ENCODE results near the gene UTS2R.

The UTS2R gene

DNA sequence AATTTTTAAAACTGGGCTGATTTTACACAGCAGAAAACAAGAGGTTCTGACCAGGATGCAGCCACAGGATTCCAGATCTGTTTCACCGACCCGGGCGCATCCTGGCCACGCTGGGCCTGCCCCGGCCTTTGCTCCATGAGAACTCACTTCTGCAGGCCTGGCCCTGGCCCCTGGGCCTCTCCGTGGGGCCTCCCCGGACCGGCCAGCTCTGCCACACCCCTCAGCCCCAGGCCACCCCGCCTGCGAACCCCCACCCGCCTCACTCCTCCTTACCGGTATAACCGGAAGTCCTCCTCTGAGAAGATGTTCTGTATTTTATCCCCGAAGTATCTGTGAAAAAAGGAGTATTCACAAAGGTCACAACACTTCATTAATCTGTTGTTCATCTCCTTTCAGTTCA lies 33.5 kb downstream of the UTS2R start:
- Histone ChIP-seq H3K9me3 (ENCODE audit: control extremely low read depth in 1 of 5, control insufficient read depth in 4 of 5, insufficient read depth in 2 of 5, low read depth in 1 of 5, low read length in 4 of 5) (no peaks in the 10 kb centered on the region), H3K4me1 (ENCODE audit: control extremely low read depth in 1 of 4, control insufficient read depth in 4 of 4, insufficient read depth in 4 of 4, low read length in 3 of 4) (peaks cover 0 to 26% (median 23%) of the 10 kb centered on the region in 4 experiments), H3K36me3 (ENCODE audit: control insufficient read depth in 4 of 4, insufficient read depth in 4 of 4, low read length in 3 of 4) (peaks cover 4 to 28% (median 19%) of the 10 kb centered on the region in 4 experiments), H3K27me3 (replicated peaks in 2 of 5; ENCODE audit: control insufficient read depth in 4 of 5, insufficient read depth in 5 of 5, low read length in 4 of 5) (no peaks in the 10 kb centered on the region), H3K4me3 (ENCODE audit: control insufficient read depth in 1 of 7, extremely low read depth in 1 of 7, insufficient read depth in 4 of 7, low read depth in 2 of 7, low read length in 6 of 7) (no peak overlapping the region), H3K27ac (ENCODE audit: insufficient read depth in 1 of 2, low read depth in 1 of 2, low read length in 2 of 2, poor library complexity in 1 of 2, severe bottlenecking in 2 of 2) (no peak overlapping the region)
- ChIA-PET CTCF (no interaction called here), POLR2A (no interaction called here)
- 93% methylated on average over 11 of the region's 14 CpGs for WGBS (ENCODE audit: insufficient coverage)
- DNase-seq = no peak

DNA sequence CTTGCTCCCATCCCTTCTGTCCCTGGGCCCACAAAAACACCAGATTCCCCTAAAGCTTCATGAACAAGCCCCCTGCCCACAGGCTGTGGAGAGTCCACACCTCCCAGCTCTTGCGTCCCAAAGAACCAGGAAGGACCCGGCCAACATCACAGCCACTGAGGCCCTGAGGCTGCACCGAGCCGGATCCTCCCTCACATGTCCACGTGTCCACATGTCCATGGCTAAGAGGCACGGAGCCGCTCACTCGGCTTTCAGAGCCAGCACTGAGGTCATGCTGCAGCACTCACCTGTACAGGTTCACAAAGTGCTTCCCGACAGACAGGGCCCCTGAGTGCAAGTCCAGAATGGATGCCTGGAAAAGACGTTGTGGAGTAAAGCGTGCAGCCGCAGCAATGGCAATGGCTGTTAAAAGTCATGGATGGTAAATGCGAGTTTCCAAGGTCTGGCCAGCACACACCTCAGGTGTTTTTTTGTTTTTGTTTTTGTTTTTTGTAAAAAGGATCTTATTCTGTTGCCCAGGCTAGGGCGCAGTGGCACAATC lies 34.6 kb downstream of the UTS2R start:
- 95% methylated on average over 12 of the region's 14 CpGs for WGBS (ENCODE audit: insufficient coverage)
- DNase-seq = no peak
- H3K4me1 ChIP-seq (ENCODE audit: control extremely low read depth in 1 of 4, control insufficient read depth in 4 of 4, insufficient read depth in 4 of 4, low read length in 3 of 4) = peaks cover 0 to 16% (median 14%) of the 10 kb centered on the region in 4 experiments
- no peak overlapping the region for H3K27ac ChIP-seq (ENCODE audit: insufficient read depth in 1 of 2, low read depth in 1 of 2, low read length in 2 of 2, poor library complexity in 1 of 2, severe bottlenecking in 2 of 2)
- no peak overlapping the region for H3K4me3 ChIP-seq (ENCODE audit: control insufficient read depth in 1 of 7, extremely low read depth in 1 of 7, insufficient read depth in 4 of 7, low read depth in 2 of 7, low read length in 6 of 7)
- no peaks in the 10 kb centered on the region for H3K9me3 ChIP-seq (ENCODE audit: control extremely low read depth in 1 of 5, control insufficient read depth in 4 of 5, insufficient read depth in 2 of 5, low read depth in 1 of 5, low read length in 4 of 5)
- ChIA-PET POLR2A (no interaction called here), CTCF (no interaction called here)
- H3K27me3 ChIP-seq (replicated peaks in 2 of 5; ENCODE audit: control insufficient read depth in 4 of 5, insufficient read depth in 5 of 5, low read length in 4 of 5) = no peaks in the 10 kb centered on the region
- peaks cover 4 to 28% (median 19%) of the 10 kb centered on the region in 4 experiments for H3K36me3 ChIP-seq (ENCODE audit: control insufficient read depth in 4 of 4, insufficient read depth in 4 of 4, low read length in 3 of 4)

DNA sequence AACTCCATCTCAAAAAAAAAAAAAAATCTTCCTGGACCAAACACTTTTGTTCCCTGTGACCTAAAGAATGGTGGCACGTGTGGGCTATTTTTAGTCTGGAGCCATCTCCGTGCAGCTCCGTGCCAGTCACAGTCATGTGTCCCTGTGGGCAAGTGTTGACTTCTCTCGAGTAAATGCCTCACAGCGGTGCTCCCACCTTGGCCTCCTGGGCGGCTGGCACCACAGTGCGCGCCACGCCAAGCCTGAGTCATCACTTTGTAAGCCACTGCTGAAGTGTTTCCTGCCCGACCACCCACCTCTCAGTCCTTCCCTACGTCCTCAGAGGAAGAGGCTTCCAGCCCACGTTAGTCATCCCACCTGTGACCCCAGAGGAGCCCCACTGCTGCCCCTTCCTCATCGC lies 35.7 kb downstream of the UTS2R start:
- DNase-seq = peak; percentile 43 to 80 (median 72)
- Histone ChIP-seq H3K27ac (ENCODE audit: insufficient read depth in 1 of 2, low read depth in 1 of 2, low read length in 2 of 2, poor library complexity in 1 of 2, severe bottlenecking in 2 of 2) (peak overlapping the region in 1 of 2 experiments; percentile 25), H3K36me3 (ENCODE audit: control insufficient read depth in 4 of 4, insufficient read depth in 4 of 4, low read length in 3 of 4) (peaks cover 7 to 28% (median 17%) of the 10 kb centered on the region in 4 experiments), H3K4me1 (ENCODE audit: control extremely low read depth in 1 of 4, control insufficient read depth in 4 of 4, insufficient read depth in 4 of 4, low read length in 3 of 4) (peaks cover 0 to 9% (median 7%) of the 10 kb centered on the region in 4 experiments), H3K27me3 (replicated peaks in 2 of 5; ENCODE audit: control insufficient read depth in 4 of 5, insufficient read depth in 5 of 5, low read length in 4 of 5) (no peaks in the 10 kb centered on the region), H3K4me3 (ENCODE audit: control insufficient read depth in 1 of 7, extremely low read depth in 1 of 7, insufficient read depth in 4 of 7, low read depth in 2 of 7, low read length in 6 of 7) (no peak overlapping the region), H3K9me3 (ENCODE audit: control extremely low read depth in 1 of 5, control insufficient read depth in 4 of 5, insufficient read depth in 2 of 5, low read depth in 1 of 5, low read length in 4 of 5) (no peaks in the 10 kb centered on the region)
- ChIA-PET POLR2A (no interaction called here), CTCF (interaction anchor here (0.6 to 1.2 kb wide), 3 partner anchors 8 to 89 kb away, joined by 3 to 4 read pairs (median 3); no protein-coding TSS in a partner anchor)
- 44% methylated on average over 10 of the region's 13 CpGs for WGBS (ENCODE audit: insufficient coverage)

DNA sequence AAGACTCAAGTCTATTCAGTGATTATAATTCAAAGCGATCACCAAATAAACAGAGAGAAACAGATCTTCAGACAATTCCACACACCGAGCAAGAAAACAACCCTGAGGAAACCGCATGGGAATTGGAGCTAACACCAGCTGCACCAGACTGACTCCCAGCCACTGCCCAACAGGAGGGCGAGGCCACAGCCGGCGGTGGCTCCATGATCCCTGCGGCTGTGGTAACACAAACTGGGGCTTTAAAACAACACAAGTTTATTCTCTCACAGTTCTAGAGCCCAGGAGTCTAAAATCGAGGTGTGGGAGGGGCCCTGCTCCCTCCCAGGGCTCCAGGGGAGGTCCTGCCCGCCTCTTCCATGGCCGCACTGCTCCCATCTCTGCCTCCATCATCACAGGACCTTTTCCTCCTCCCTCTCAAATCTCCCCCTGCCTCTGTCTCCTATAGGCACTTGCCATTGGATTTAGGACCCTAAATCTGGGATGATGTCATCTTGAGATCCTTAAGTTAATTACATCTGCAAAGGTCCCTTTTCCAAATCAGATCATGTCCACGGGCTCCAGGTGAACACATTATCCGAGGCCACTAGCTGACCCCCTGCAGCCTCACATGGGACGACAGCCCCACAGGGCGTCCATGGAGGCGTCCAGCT lies 36.8 kb downstream of the UTS2R start:
- Histone ChIP-seq H3K9me3 (ENCODE audit: control extremely low read depth in 1 of 5, control insufficient read depth in 4 of 5, insufficient read depth in 2 of 5, low read depth in 1 of 5, low read length in 4 of 5) (no peaks in the 10 kb centered on the region), H3K4me3 (ENCODE audit: control insufficient read depth in 1 of 7, extremely low read depth in 1 of 7, insufficient read depth in 4 of 7, low read depth in 2 of 7, low read length in 6 of 7) (no peak overlapping the region), H3K27ac (ENCODE audit: insufficient read depth in 1 of 2, low read depth in 1 of 2, low read length in 2 of 2, poor library complexity in 1 of 2, severe bottlenecking in 2 of 2) (no peak overlapping the region), H3K4me1 (ENCODE audit: control extremely low read depth in 1 of 4, control insufficient read depth in 4 of 4, insufficient read depth in 4 of 4, low read length in 3 of 4) (peaks cover 0 to 9% (median 7%) of the 10 kb centered on the region in 4 experiments), H3K36me3 (ENCODE audit: control insufficient read depth in 4 of 4, insufficient read depth in 4 of 4, low read length in 3 of 4) (peaks cover 7 to 28% (median 16%) of the 10 kb centered on the region in 4 experiments), H3K27me3 (replicated peaks in 2 of 5; ENCODE audit: control insufficient read depth in 4 of 5, insufficient read depth in 5 of 5, low read length in 4 of 5) (no peaks in the 10 kb centered on the region)
- no peak for DNase-seq
- ChIA-PET POLR2A (no interaction called here), CTCF (interaction anchor here (1.1 to 1.2 kb wide), 2 partner anchors 9 to 124 kb away, joined by 3 to 4 read pairs; no protein-coding TSS in a partner anchor)
- WGBS (ENCODE audit: insufficient coverage) = 98% methylated on average over 11 of the region's 15 CpGs

DNA sequence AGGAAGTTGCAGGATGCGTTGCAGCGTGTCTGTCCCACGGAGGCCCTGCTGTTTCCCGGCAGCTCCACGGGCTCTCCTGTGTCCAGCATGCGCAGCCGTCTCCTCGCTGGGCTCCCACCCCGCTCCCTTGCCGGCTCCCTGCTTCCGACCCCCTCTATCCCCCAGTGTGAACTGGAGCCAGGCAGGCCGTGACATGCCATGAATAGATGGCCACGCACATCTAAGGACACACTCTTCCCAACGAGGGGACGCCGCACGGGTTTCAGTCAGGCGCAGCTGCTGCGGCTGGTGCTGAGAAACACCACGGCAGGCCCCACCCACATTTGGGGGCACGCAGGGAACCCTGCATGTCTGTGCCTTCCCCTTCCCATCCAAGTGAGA lies 37.4 kb downstream of the UTS2R start:
- no peak overlapping the region for H3K4me3 ChIP-seq (ENCODE audit: control insufficient read depth in 1 of 7, extremely low read depth in 1 of 7, insufficient read depth in 4 of 7, low read depth in 2 of 7, low read length in 6 of 7)
- no peak overlapping the region for H3K27ac ChIP-seq (ENCODE audit: insufficient read depth in 1 of 2, low read depth in 1 of 2, low read length in 2 of 2, poor library complexity in 1 of 2, severe bottlenecking in 2 of 2)
- H3K9me3 ChIP-seq (ENCODE audit: control extremely low read depth in 1 of 5, control insufficient read depth in 4 of 5, insufficient read depth in 2 of 5, low read depth in 1 of 5, low read length in 4 of 5) = no peaks in the 10 kb centered on the region
- WGBS (ENCODE audit: insufficient coverage) = 97% methylated on average over 21 of the region's 21 CpGs
- CTCF ChIA-PET = interaction anchor here (1.1 to 2.0 kb wide), 4 partner anchors 11 to 123 kb away, joined by 3 to 7 read pairs (median 4); no protein-coding TSS in a partner anchor
- DNase-seq = no peak
- POLR2A ChIA-PET = no interaction called here
- H3K4me1 ChIP-seq (ENCODE audit: control extremely low read depth in 1 of 4, control insufficient read depth in 4 of 4, insufficient read depth in 4 of 4, low read length in 3 of 4) = peaks cover 0 to 9% (median 7%) of the 10 kb centered on the region in 4 experiments
- H3K36me3 ChIP-seq (ENCODE audit: control insufficient read depth in 4 of 4, insufficient read depth in 4 of 4, low read length in 3 of 4) = peaks cover 7 to 23% (median 14%) of the 10 kb centered on the region in 4 experiments
- no peaks in the 10 kb centered on the region for H3K27me3 ChIP-seq (replicated peaks in 2 of 5; ENCODE audit: control insufficient read depth in 4 of 5, insufficient read depth in 5 of 5, low read length in 4 of 5)

GRCh38 chr17:82410014-82410716 lies 38.6 kb downstream of the UTS2R start:
- Histone ChIP-seq H3K27ac (ENCODE audit: insufficient read depth in 1 of 2, low read depth in 1 of 2, low read length in 2 of 2, poor library complexity in 1 of 2, severe bottlenecking in 2 of 2) (no peak overlapping the region), H3K4me3 (ENCODE audit: control insufficient read depth in 1 of 7, extremely low read depth in 1 of 7, insufficient read depth in 4 of 7, low read depth in 2 of 7, low read length in 6 of 7) (no peak overlapping the region), H3K9me3 (ENCODE audit: control extremely low read depth in 1 of 5, control insufficient read depth in 4 of 5, insufficient read depth in 2 of 5, low read depth in 1 of 5, low read length in 4 of 5) (no peaks in the 10 kb centered on the region), H3K4me1 (ENCODE audit: control extremely low read depth in 1 of 4, control insufficient read depth in 4 of 4, insufficient read depth in 4 of 4, low read length in 3 of 4) (peaks cover 0 to 14% (median 10%) of the 10 kb centered on the region in 4 experiments), H3K36me3 (ENCODE audit: control insufficient read depth in 4 of 4, insufficient read depth in 4 of 4, low read length in 3 of 4) (peaks cover 7 to 19% (median 9%) of the 10 kb centered on the region in 4 experiments), H3K27me3 (replicated peaks in 2 of 5; ENCODE audit: control insufficient read depth in 4 of 5, insufficient read depth in 5 of 5, low read length in 4 of 5) (no peaks in the 10 kb centered on the region)
- no peak for DNase-seq
- WGBS (ENCODE audit: insufficient coverage) = over 99% methylated on average over 12 of the region's 14 CpGs
- ChIA-PET POLR2A (interaction anchor here (0.6 kb wide), 1 partner anchor 42 kb away, joined by 10 read pairs; no protein-coding TSS in a partner anchor), CTCF (interaction anchor here (0.8 to 2.3 kb wide), 7 partner anchors 9 to 169 kb away, joined by 3 to 9 read pairs (median 4); no protein-coding TSS in a partner anchor)

Measured in common myeloid progenitor, CD34-positive (primary cell).